Upper lobe of right lung (tissue), 1 donor: ENCODE measurements around the gene DPH2. TPM values are rescaled to one million over a fixed set of nuclear protein-coding genes. Genes with fewer than 3 reads are reported as not detected.

Source experiments
- ATAC-seq: fragments of 200-7000 bp; cut with Tn5 transposase; one replicate; pipeline ENCODE4 v1.9.1; 2020; ENCODE audit warnings: mild to moderate bottlenecking, moderate library complexity
- DNase-seq: peaks from one replicate; pipeline ENCODE4 v3.0.0-alpha.2; 2020
- H3K27ac ChIP-seq: fragments of 200-600 bp; one replicate; pipeline ENCODE4 v1.8.0; 2022
- H3K27me3 ChIP-seq: fragments of 200-600 bp; one replicate; pipeline ENCODE4 v1.8.0; 2022; ENCODE audit warnings: mild to moderate bottlenecking
- H3K36me3 ChIP-seq: fragments of 200-600 bp; one replicate; pipeline ENCODE4 v1.8.0; 2022
- H3K4me1 ChIP-seq: fragments of 200-600 bp; one replicate; pipeline ENCODE4 v1.8.0; 2022
- H3K4me3 ChIP-seq: fragments of 200-600 bp; one replicate; pipeline ENCODE4 v1.8.0; 2022; ENCODE audit warnings: mild to moderate bottlenecking
- H3K9me3 ChIP-seq: fragments of 200-600 bp; one replicate; pipeline ENCODE4 v1.8.0; 2022
- CTCF ChIP-seq: fragments of 200-600 bp; IDR thresholded peaks from one replicate; pipeline ENCODE4 v1.8.0; 2022; ENCODE audit warnings: antibody characterized with exemption
- intact Hi-C: fragments of 100-400 bp; cut with DNase I; formaldehyde crosslinking; loops from one replicate; pipeline ENCODE4 v1.11.0; 2022
- total RNA-seq: library from RNA; stranded (reverse); fragmentation: NEBNext Ultra II Directional; extraction: Animal tissue kit (Norgen Biotek cat#: 25700); gene quantifications from one replicate; pipeline ENCODE4 v1.2.1, GENCODE V29; 2021
- donor health status: DM: no; HTN: yes; CAD: no; lungs with severe emphysema.

Gene DPH2
- total RNA-seq, 1 donor from 2014 or later = 18.8 TPM

- H3K27ac ChIP-seq = no peak overlapping the region
- no peak overlapping the region for H3K4me3 ChIP-seq
- intact Hi-C loops = no loop called here
These were observed 13.6 kb downstream of the DPH2 start for GRCh38 chr1:43983253-43983899.

GRCh38 chr1:43984855-43985254, 15.0 kb downstream of the DPH2 start:
- Histone ChIP-seq H3K27ac (no peak overlapping the region), H3K27me3 (no peaks in the 10 kb centered on the region), H3K36me3 (no peaks in the 10 kb centered on the region), H3K4me3 (no peak overlapping the region), H3K9me3 (no peaks in the 10 kb centered on the region), H3K4me1 (no peaks in the 10 kb centered on the region)
- TF ChIP-seq CTCF = no peak
- intact Hi-C loops = no loop called here
- DNase-seq = peak; percentile 58
- no peak for ATAC-seq

More at GRCh38 chr1:43983253-43983899, 13.6 kb downstream of the DPH2 start:
- no peak for TF ChIP-seq CTCF
- Histone ChIP-seq H3K9me3 (no peaks in the 10 kb centered on the region), H3K27me3 (no peaks in the 10 kb centered on the region), H3K4me1 (peaks cover 4% of the 10 kb centered on the region), H3K36me3 (no peaks in the 10 kb centered on the region)
- no peak for ATAC-seq
- no peak for DNase-seq

- Histone ChIP-seq H3K9me3 (no peaks in the 10 kb centered on the region), H3K36me3 (no peaks in the 10 kb centered on the region), H3K4me3 (no peak overlapping the region), H3K27me3 (no peaks in the 10 kb centered on the region), H3K27ac (no peak overlapping the region), H3K4me1 (peaks cover 7% of the 10 kb centered on the region)
- ATAC-seq = no peak
- no peak for TF ChIP-seq CTCF
- no peak for DNase-seq
- intact Hi-C loops = no loop called here
These were observed 16.3 kb downstream of the DPH2 start for GRCh38 chr1:43985984-43986595.

- Histone ChIP-seq H3K4me1 (peaks cover 7% of the 10 kb centered on the region), H3K36me3 (no peaks in the 10 kb centered on the region), H3K27me3 (no peaks in the 10 kb centered on the region), H3K9me3 (no peaks in the 10 kb centered on the region), H3K4me3 (no peak overlapping the region), H3K27ac (no peak overlapping the region)
- ATAC-seq = no peak
- DNase-seq = no peak
- TF ChIP-seq CTCF = no peak
- intact Hi-C loops = no loop called here
These were observed 16.9 kb downstream of the DPH2 start for GRCh38 chr1:43986712-43987111.

GRCh38 chr1:43987159-43987902, 17.5 kb downstream of the DPH2 start:
- no peak for ATAC-seq
- no peak for TF ChIP-seq CTCF
- H3K27me3 ChIP-seq = no peaks in the 10 kb centered on the region
- intact Hi-C loops = no loop called here
- H3K36me3 ChIP-seq = no peaks in the 10 kb centered on the region
- no peak overlapping the region for H3K27ac ChIP-seq
- no peak overlapping the region for H3K4me3 ChIP-seq
- H3K9me3 ChIP-seq = no peaks in the 10 kb centered on the region
- peaks cover 10% of the 10 kb centered on the region for H3K4me1 ChIP-seq
- no peak for DNase-seq
